CD4-positive, alpha-beta memory T cell (primary cell): ENCODE measurements around the gene MCCD1. TPM values are rescaled to one million over a fixed set of nuclear protein-coding genes. Genes with fewer than 3 reads are reported as not detected.

ENCODE experiments used
- CTCF ChIA-PET: fragments of 350-600 bp; sonication (Branson Sonifier 250); formaldehyde crosslinking; loops from one replicate; lab custom pipeline; 2021; ENCODE audit warnings: inconsistent platforms; ENCODE audit not compliant: partially characterized antibody; lab: Charles Lee
- POLR2A ChIA-PET: fragments of 350-600 bp; sonication (Branson Sonifier 250); formaldehyde crosslinking; loops from one replicate; lab custom pipeline; 2021; ENCODE audit not compliant: partially characterized antibody; lab: Charles Lee
- DNase-seq, 5 donors: peaks; one replicate each; pipeline versions ENCODE4 v3.0.0 to v3.0.0-alpha.2; 2020 to 2022; ENCODE audit warnings: mixed read lengths in 1 of 5
- H3K27ac ChIP-seq: one replicate; pipeline ENCODE4 v1.7.0; 2013; ENCODE audit warnings: low read depth, low read length
- H3K27me3 ChIP-seq: 2 replicates; pipeline ENCODE4 v1.7.0; 2013; ENCODE audit warnings: mild to moderate bottlenecking, low read length, moderate library complexity; ENCODE audit not compliant: insufficient read depth
- H3K36me3 ChIP-seq: 2 replicates; pipeline ENCODE4 v1.7.0; 2013; ENCODE audit warnings: mild to moderate bottlenecking, low read length, moderate library complexity; ENCODE audit not compliant: insufficient read depth
- H3K4me1 ChIP-seq: 2 replicates; pipeline ENCODE4 v1.7.0; 2013; ENCODE audit warnings: mild to moderate bottlenecking, low read length, moderate library complexity; ENCODE audit not compliant: insufficient read depth
- H3K4me3 ChIP-seq, 2 donors: one replicate each; pipeline ENCODE4 v1.7.0; 2013; ENCODE audit warnings: low read length in 2 of 2, mild to moderate bottlenecking in 1 of 2
- H3K9me3 ChIP-seq, 2 donors: one replicate each; pipeline ENCODE4 v1.7.0; 2013; ENCODE audit warnings: low read length in 2 of 2, control low read depth in 1 of 2; ENCODE audit not compliant: control insufficient read depth in 1 of 2
- H3K27ac Mint-ChIP-seq, 7 donors: one replicate each; pipeline ENCODE4 v1.8.0; 2020 to 2021; ENCODE audit warnings: mixed read lengths in 7 of 7, mild to moderate bottlenecking in 6 of 7, inconsistent platforms in 3 of 7, moderate library complexity in 3 of 7
- H3K27me3 Mint-ChIP-seq, 2 donors: one replicate each; pipeline ENCODE4 v1.8.0; 2020 to 2021; ENCODE audit warnings: mixed read lengths in 2 of 2
- H3K36me3 Mint-ChIP-seq, 2 donors: one replicate each; pipeline ENCODE4 v1.8.0; 2020 to 2021; ENCODE audit warnings: mixed read lengths in 2 of 2, inconsistent platforms in 1 of 2, mild to moderate bottlenecking in 1 of 2
- H3K4me1 Mint-ChIP-seq, 4 donors: one replicate each; pipeline ENCODE4 v1.8.0; 2020 to 2021; ENCODE audit warnings: mixed read lengths in 4 of 4, mild to moderate bottlenecking in 1 of 4
- H3K4me3 Mint-ChIP-seq, 8 donors: one replicate each; pipeline ENCODE4 v1.8.0; 2020 to 2021; ENCODE audit warnings: mixed read lengths in 8 of 8, mild to moderate bottlenecking in 7 of 8, moderate library complexity in 6 of 8, inconsistent platforms in 3 of 8
- H3K9me3 Mint-ChIP-seq, 8 donors: one replicate each; pipeline ENCODE4 v1.8.0; 2020 to 2021; ENCODE audit warnings: mixed read lengths in 8 of 8, mild to moderate bottlenecking in 5 of 8, inconsistent platforms in 3 of 8, moderate library complexity in 1 of 8
- intact Hi-C: fragments of 100-400 bp; cut with micrococcal nuclease; formaldehyde crosslinking; loops from one replicate; pipeline ENCODE4 v1.15.1; 2023
- polyA plus RNA-seq, 2 donors: library from polyadenylated mRNA; unstranded; fragments of 300-500 nt; fragmentation: Illumina TruSeq; gene quantifications; one replicate each; pipeline ENCODE4 v1.2.3, GENCODE V29; 2021
- total RNA-seq, 2 experiments: library from RNA; stranded (reverse); gene quantifications; one replicate each; pipeline ENCODE4 v1.2.3, GENCODE V29; 2021

MCCD1 gene
- total and polyA plus RNA-seq, 4 experiments from 2014 or later = not detected

GRCh38 chr6:31577579-31577966, 48.8 kb downstream of the MCCD1 start:
- Mint-ChIP-seq H3K9me3 (peaks cover 0 to under 1% (median 0%) of the 10 kb centered on the region in 8 donors), H3K27ac (peak overlapping the region; percentile 96 to 100 (median 99)), H3K4me3 (peak overlapping the region; percentile 88 to 100 (median 98)), H3K27me3 (no peaks in the 10 kb centered on the region), H3K4me1 (peaks cover 44 to 97% (median 61%) of the 10 kb centered on the region in 4 donors), H3K36me3 (peaks cover 51 to 64% of the 10 kb centered on the region in 2 donors)
- no peak for DNase-seq
- peaks cover 12% of the 10 kb centered on the region for H3K36me3 ChIP-seq
- H3K4me1 ChIP-seq = peaks cover 67% of the 10 kb centered on the region
- H3K27ac ChIP-seq = peak overlapping the region; percentile 83
- no peaks in the 10 kb centered on the region for H3K27me3 ChIP-seq
- no peaks in the 10 kb centered on the region for H3K9me3 ChIP-seq
- intact Hi-C loops = no loop called here
- ChIA-PET POLR2A (interaction anchor here (0.5 to 52.5 kb wide), 12 partner anchors 5 to 285 kb away, joined by 3 to 3597 read pairs (median 6); partner anchors contain the start of genes ATP6V1G2, BAG6, DDX39B and GPANK1), CTCF (interaction anchor here (1.1 to 19.7 kb wide), 4 partner anchors 16 to 252 kb away, joined by 5 to 962 read pairs (median 300); partner anchors contain the start of genes ATP6V1G2, LST1, NCR3 and NFKBIL1)
- H3K4me3 ChIP-seq = peak overlapping the region; percentile 87 to 99

- peaks cover 12% of the 10 kb centered on the region for H3K36me3 ChIP-seq
- Mint-ChIP-seq H3K4me3 (peak overlapping the region; percentile 95 to 100 (median 99)), H3K9me3 (no peaks in the 10 kb centered on the region), H3K27me3 (no peaks in the 10 kb centered on the region), H3K4me1 (peaks cover 40 to 96% (median 58%) of the 10 kb centered on the region in 4 donors), H3K36me3 (peaks cover 56 to 67% of the 10 kb centered on the region in 2 donors), H3K27ac (peak overlapping the region; percentile 88 to 100 (median 99))
- peak overlapping the region in 1 of 2 donors; percentile 26 for H3K4me3 ChIP-seq
- peaks cover 67% of the 10 kb centered on the region for H3K4me1 ChIP-seq
- no peak for DNase-seq
- H3K27ac ChIP-seq = peak overlapping the region; percentile 92
- intact Hi-C loops = no loop called here
- ChIA-PET CTCF (interaction anchor here (7.6 to 19.7 kb wide), 3 partner anchors 9 to 23 kb away, joined by 53 to 962 read pairs (median 595); partner anchors contain the start of genes ATP6V1G2, LST1, NCR3 and NFKBIL1), POLR2A (interaction anchor here (0.7 to 52.5 kb wide), 7 partner anchors 4 to 393 kb away, joined by 3 to 3597 read pairs (median 5); partner anchors contain the start of genes ATP6V1G2, DDX39B, DXO and HSPA1B)
- no peaks in the 10 kb centered on the region for H3K27me3 ChIP-seq
- no peaks in the 10 kb centered on the region for H3K9me3 ChIP-seq
Measured at GRCh38 chr6:31578184-31579118, 49.7 kb downstream of the MCCD1 start.

DNA sequence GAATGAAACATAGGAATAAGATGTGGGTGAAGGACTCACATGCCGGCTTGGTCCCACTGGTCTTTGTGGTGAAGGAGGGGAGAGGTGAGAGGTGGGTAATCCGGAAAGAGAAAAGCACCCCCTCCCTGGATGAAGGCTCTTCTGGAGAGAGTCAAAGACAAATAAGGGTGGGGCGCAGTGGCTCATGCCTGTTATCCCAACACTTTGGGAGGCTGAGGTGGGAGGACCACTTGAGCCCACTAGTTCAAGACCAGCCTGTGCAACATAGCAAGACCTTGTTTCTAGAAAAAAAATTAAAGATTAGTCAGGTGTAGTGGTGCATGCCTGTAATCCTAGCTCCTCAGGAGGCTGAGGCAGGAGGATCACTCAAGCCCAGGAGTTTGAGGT, 50.4 kb downstream of the MCCD1 start:
- peaks cover 67% of the 10 kb centered on the region for H3K4me1 ChIP-seq
- POLR2A ChIA-PET = interaction anchor here (1.0 to 52.5 kb wide), 6 partner anchors 3 to 393 kb away, joined by 3 to 3597 read pairs (median 24); partner anchors contain the start of genes ATP6V1G2, DDX39B, DXO and LST1
- H3K27me3 ChIP-seq = no peaks in the 10 kb centered on the region
- H3K4me3 ChIP-seq = peak overlapping the region in 1 of 2 donors; percentile 95
- peaks cover 37 to 95% (median 55%) of the 10 kb centered on the region in 4 donors for H3K4me1 Mint-ChIP-seq
- peak overlapping the region; percentile 88 to 100 (median 99) for H3K27ac Mint-ChIP-seq
- H3K36me3 ChIP-seq = peaks cover 12% of the 10 kb centered on the region
- DNase-seq = no peak
- CTCF ChIA-PET = interaction anchor here (7.6 to 19.7 kb wide), 3 partner anchors 10 to 24 kb away, joined by 53 to 962 read pairs (median 595); partner anchors contain the start of genes ATP6V1G2, LST1, NCR3 and NFKBIL1
- peak overlapping the region; percentile 95 to 100 (median 99) for H3K4me3 Mint-ChIP-seq
- H3K27me3 Mint-ChIP-seq = no peaks in the 10 kb centered on the region
- peaks cover 56 to 66% of the 10 kb centered on the region in 2 donors for H3K36me3 Mint-ChIP-seq
- no peaks in the 10 kb centered on the region for H3K9me3 Mint-ChIP-seq
- H3K9me3 ChIP-seq = no peaks in the 10 kb centered on the region
- H3K27ac ChIP-seq = peak overlapping the region; percentile 92
- intact Hi-C loops = no loop called here

Other genes with a start within 250 kb of the MCCD1 start
- gene HLA-B, start 171.8 kb upstream of the MCCD1 start, total RNA-seq = 1,000 to 10,000 TPM; 5,565 to 5,762 TPM
- 1,000 to 10,000 TPM; 6,650 to 9,105 TPM for gene HLA-B, start 171.8 kb upstream of the MCCD1 start, polyA plus RNA-seq
- gene MICA, start 125.4 kb upstream of the MCCD1 start, total RNA-seq = 10 to 100 TPM; 18.5 to 21.2 TPM
- 1 to 10 TPM; 3.5 to 5.4 TPM for gene MICA, start 125.4 kb upstream of the MCCD1 start, polyA plus RNA-seq
- gene MICB, start 30.8 kb upstream of the MCCD1 start, total RNA-seq = 10 to 100 TPM; 21.4 to 26.3 TPM
- gene MICB, start 30.8 kb upstream of the MCCD1 start, polyA plus RNA-seq = 10 to 100 TPM in 1 of 2 donors, 1 to 10 TPM in 1; 8.0 to 11.5 TPM
- gene DDX39B, start 13.0 kb downstream of the MCCD1 start, total RNA-seq = 100 to 1,000 TPM; 729 to 737 TPM
- 10 to 100 TPM; 65.6 to 94.3 TPM for gene DDX39B, start 13.0 kb downstream of the MCCD1 start, polyA plus RNA-seq
- 1 to 10 TPM; 6.0 to 7.2 TPM for gene ATP6V1G2, start 17.6 kb downstream of the MCCD1 start, total RNA-seq
- under 1 TPM; 0.84 to 1.00 TPM for gene ATP6V1G2, start 17.6 kb downstream of the MCCD1 start, polyA plus RNA-seq
- 10 to 100 TPM in 1 of 2 experiments, 1 to 10 TPM in 1; 9.8 to 13.3 TPM for gene NFKBIL1, start 18.6 kb downstream of the MCCD1 start, total RNA-seq
- 1 to 10 TPM; 5.7 to 7.4 TPM for gene NFKBIL1, start 18.6 kb downstream of the MCCD1 start, polyA plus RNA-seq
- gene LTA, start 43.3 kb downstream of the MCCD1 start, total RNA-seq = 10 to 100 TPM; 17.3 to 17.5 TPM
- 10 to 100 TPM; 27.7 to 31.1 TPM for gene LTA, start 43.3 kb downstream of the MCCD1 start, polyA plus RNA-seq
- 10 to 100 TPM; 25.0 to 28.2 TPM for gene TNF, start 46.6 kb downstream of the MCCD1 start, total RNA-seq
- gene TNF, start 46.6 kb downstream of the MCCD1 start, polyA plus RNA-seq = 10 to 100 TPM in 1 of 2 donors, 1 to 10 TPM in 1; 3.9 to 10.1 TPM
- 100 to 1,000 TPM; 802 to 835 TPM for gene LTB, start 53.5 kb downstream of the MCCD1 start, total RNA-seq
- 1,000 to 10,000 TPM; 2,431 to 3,276 TPM for gene LTB, start 53.5 kb downstream of the MCCD1 start, polyA plus RNA-seq
- gene LST1, start 57.3 kb downstream of the MCCD1 start, total RNA-seq = 10 to 100 TPM; 13.6 to 20.3 TPM
- 10 to 100 TPM; 30.4 to 34.8 TPM for gene LST1, start 57.3 kb downstream of the MCCD1 start, polyA plus RNA-seq
- 1 to 10 TPM; 3.0 to 4.6 TPM for gene NCR3, start 64.0 kb downstream of the MCCD1 start, total RNA-seq
- 10 to 100 TPM; 28.4 to 28.7 TPM for gene NCR3, start 64.0 kb downstream of the MCCD1 start, polyA plus RNA-seq
- gene AIF1, start 86.3 kb downstream of the MCCD1 start, total RNA-seq = 1 to 10 TPM; 5.2 to 7.4 TPM
- 10 to 100 TPM; 10.8 to 11.0 TPM for gene AIF1, start 86.3 kb downstream of the MCCD1 start, polyA plus RNA-seq
- 100 to 1,000 TPM; 214 to 218 TPM for gene PRRC2A, start 91.8 kb downstream of the MCCD1 start, total RNA-seq
- gene PRRC2A, start 91.8 kb downstream of the MCCD1 start, polyA plus RNA-seq = 10 to 100 TPM in 1 of 2 donors, under 1 TPM in 1; 0.09 to 12.1 TPM
- 100 to 1,000 TPM; 296 to 325 TPM for gene BAG6, start 123.7 kb downstream of the MCCD1 start, total RNA-seq
- gene BAG6, start 123.7 kb downstream of the MCCD1 start, polyA plus RNA-seq = 10 to 100 TPM; 12.0 to 23.1 TPM
- gene APOM, start 126.9 kb downstream of the MCCD1 start, total RNA-seq = 1 to 10 TPM; 1.3 to 1.5 TPM
- 1 to 10 TPM; 4.9 to 5.2 TPM for gene APOM, start 126.9 kb downstream of the MCCD1 start, polyA plus RNA-seq
- 10 to 100 TPM; 37.5 to 39.9 TPM for gene C6orf47, start 131.8 kb downstream of the MCCD1 start, total RNA-seq
- 10 to 100 TPM; 15.8 to 29.7 TPM for gene C6orf47, start 131.8 kb downstream of the MCCD1 start, polyA plus RNA-seq
- gene GPANK1, start 136.0 kb downstream of the MCCD1 start, total RNA-seq = 10 to 100 TPM; 25.1 to 25.5 TPM
- 10 to 100 TPM; 16.7 to 19.5 TPM for gene GPANK1, start 136.0 kb downstream of the MCCD1 start, polyA plus RNA-seq
- 100 to 1,000 TPM; 141 to 148 TPM for gene CSNK2B, start 137.1 kb downstream of the MCCD1 start, total RNA-seq
- gene CSNK2B, start 137.1 kb downstream of the MCCD1 start, polyA plus RNA-seq = 100 to 1,000 TPM; 183 to 232 TPM
- 10 to 100 TPM; 39.3 to 39.8 TPM for gene LY6G5B, start 141.0 kb downstream of the MCCD1 start, total RNA-seq
- gene LY6G5B, start 141.0 kb downstream of the MCCD1 start, polyA plus RNA-seq = under 1 TPM in 1 of 2 donors, not detected in 1; 0.98 TPM
- gene LY6G5C, start 152.1 kb downstream of the MCCD1 start, total RNA-seq = 1 to 10 TPM; 4.4 to 4.5 TPM
- gene LY6G5C, start 152.1 kb downstream of the MCCD1 start, polyA plus RNA-seq = 10 to 100 TPM in 1 of 2 donors, 1 to 10 TPM in 1; 8.9 to 11.8 TPM
- gene ABHD16A, start 174.4 kb downstream of the MCCD1 start, total RNA-seq = 10 to 100 TPM; 66.0 to 69.2 TPM
- gene ABHD16A, start 174.4 kb downstream of the MCCD1 start, polyA plus RNA-seq = 10 to 100 TPM; 35.9 to 46.8 TPM
- not detected for gene LY6G6F, start 177.9 kb downstream of the MCCD1 start, total RNA-seq
- not detected for gene LY6G6F, start 177.9 kb downstream of the MCCD1 start, polyA plus RNA-seq
- not detected for gene LY6G6D, start 186.4 kb downstream of the MCCD1 start, total RNA-seq
- not detected for gene LY6G6D, start 186.4 kb downstream of the MCCD1 start, polyA plus RNA-seq
- gene LY6G6C, start 192.8 kb downstream of the MCCD1 start, total RNA-seq = not detected
- not detected for gene LY6G6C, start 192.8 kb downstream of the MCCD1 start, polyA plus RNA-seq
- not detected for gene MPIG6B, start 194.4 kb downstream of the MCCD1 start, total RNA-seq
- not detected for gene MPIG6B, start 194.4 kb downstream of the MCCD1 start, polyA plus RNA-seq
- gene DDAH2, start 200.3 kb downstream of the MCCD1 start, total RNA-seq = 1 to 10 TPM; 5.4 to 7.4 TPM
- gene DDAH2, start 200.3 kb downstream of the MCCD1 start, polyA plus RNA-seq = 10 to 100 TPM; 16.4 to 19.8 TPM
- gene CLIC1, start 207.6 kb downstream of the MCCD1 start, total RNA-seq = 10 to 100 TPM; 91.0 to 98.3 TPM
- gene CLIC1, start 207.6 kb downstream of the MCCD1 start, polyA plus RNA-seq = 100 to 1,000 TPM; 462 to 601 TPM
- gene MSH5, start 211.0 kb downstream of the MCCD1 start, total RNA-seq = 10 to 100 TPM; 11.4 to 12.1 TPM
- 1 to 10 TPM in 1 of 2 donors, under 1 TPM in 1; 0.95 to 3.2 TPM for gene MSH5, start 211.0 kb downstream of the MCCD1 start, polyA plus RNA-seq
- gene SAPCD1, start 233.7 kb downstream of the MCCD1 start, total RNA-seq = 1 to 10 TPM; 2.7 to 3.7 TPM
- gene SAPCD1, start 233.7 kb downstream of the MCCD1 start, polyA plus RNA-seq = under 1 TPM in 1 of 2 donors, not detected in 1; 0.89 TPM
- 1 to 10 TPM; 1.0 to 1.7 TPM for gene VWA7, start 248.4 kb downstream of the MCCD1 start, total RNA-seq
- gene VWA7, start 248.4 kb downstream of the MCCD1 start, polyA plus RNA-seq = 1 to 10 TPM in 1 of 2 donors, under 1 TPM in 1; 1.00 to 2.5 TPM